NOMO-1 treated with dmso at 0.1 percent for 144 hours (cell line): ENCODE data around the gene ABCB10.
"Not testable (repeated sequence)": the region's sequence is repeated elsewhere in the genome, so short reads cannot be mapped to it uniquely, and the experiment has no call there.

ENCODE experiments used
- DNase-seq: peaks from one replicate; lab custom pipeline; 2025; ENCODE audit not compliant: unreplicated experiment; lab: John Stamatoyannopoulos, UW

The ABCB10 gene

DNA sequence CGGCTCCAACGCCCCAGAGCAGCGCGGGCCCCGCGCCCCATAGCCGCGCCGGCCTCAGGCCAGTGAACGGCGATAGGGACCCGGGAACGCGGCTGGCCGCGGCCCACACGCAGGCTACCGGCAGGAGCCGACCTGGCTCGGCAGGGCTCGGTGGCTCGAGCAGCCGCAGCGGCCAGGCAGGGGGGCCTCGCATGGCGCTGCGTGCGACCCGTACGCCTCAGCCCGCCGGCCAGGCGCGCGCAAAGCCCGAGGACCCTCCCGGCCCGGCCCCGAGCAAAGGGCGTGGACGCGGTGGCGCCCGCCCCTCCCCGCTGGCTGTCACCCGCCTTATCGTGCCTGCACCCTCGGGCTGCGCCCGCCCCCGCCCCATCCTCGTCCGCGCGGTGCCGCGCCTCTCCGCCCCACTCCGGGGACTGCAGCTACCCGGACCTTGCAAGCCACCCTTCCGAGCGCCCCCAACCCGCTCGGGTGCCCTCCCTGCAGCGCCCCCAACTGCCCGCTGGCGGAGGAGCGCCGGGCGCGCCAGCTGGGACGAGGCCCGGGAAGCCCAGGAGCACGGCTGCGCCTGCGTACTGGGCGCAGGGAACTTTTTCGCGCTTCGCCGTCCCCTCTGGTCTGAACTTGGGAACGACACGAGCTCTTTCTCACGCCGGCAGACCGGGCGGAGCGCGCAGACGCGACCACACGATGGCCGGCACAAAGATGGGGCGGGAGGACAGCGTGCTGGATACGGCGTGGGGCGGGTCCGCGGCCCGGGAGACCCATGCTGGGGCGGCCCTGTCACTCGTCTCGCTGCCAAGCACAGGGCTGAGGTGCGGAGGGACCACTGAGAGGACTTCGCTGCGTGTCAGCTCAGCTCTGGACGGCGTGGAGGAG, at the start of gene ABCB10:
Gene ABCB10 (minus strand): TSS at position 248 of the 876 bp plus-strand sequence. CDS start 55 bp downstream, at position 193.
- peak; percentile 97 for DNase-seq

DNA sequence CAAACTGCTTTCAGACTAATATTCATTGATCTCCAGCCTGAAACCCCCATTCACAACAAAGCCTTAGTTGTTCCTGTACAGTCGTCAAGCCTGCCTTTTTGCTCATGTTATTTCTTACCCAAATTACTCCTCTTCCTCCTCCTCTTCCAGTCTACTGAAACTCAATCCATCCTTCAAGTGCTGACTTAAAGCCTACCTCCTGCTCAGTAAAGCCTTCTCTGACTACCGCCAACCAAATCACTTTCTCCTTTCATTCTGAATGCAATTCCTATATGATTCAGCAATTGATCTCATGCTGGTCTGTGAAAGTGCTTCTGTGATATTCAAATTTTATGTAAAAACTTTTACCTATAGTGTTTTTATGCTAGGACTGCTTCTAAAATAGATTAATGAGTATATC, 48.9 kb upstream of the ABCB10 start:
- no peak for DNase-seq

DNA sequence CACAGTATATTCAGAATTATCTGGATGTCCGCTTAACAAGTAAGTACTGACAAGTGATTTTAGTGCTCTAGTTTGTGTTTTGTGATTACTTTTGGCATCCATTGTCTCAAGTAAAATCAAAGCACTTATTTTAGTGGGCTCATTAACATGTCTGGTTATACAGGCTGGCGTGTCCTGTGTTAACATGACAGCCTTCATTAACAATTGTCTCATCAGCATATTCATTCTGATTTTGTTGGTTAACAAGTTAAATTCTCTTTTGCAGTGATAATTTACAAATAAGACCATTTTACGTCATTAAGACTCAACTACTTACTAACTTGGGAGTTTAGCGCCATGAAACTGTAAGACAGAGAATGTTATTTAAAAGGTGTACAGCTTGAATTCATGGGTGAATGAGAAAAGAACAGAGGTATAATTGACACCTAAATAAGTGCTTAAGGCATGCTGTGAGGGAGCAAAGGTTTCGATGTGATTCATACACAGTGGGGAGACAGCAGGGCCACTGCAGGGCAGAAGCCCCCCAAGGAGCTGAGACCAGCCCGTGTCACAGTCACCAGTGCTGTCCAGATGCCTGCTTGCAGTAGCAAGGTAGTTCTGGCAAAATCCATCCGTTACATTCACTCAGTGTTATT, 45.0 kb upstream of the ABCB10 start:
- DNase-seq = no peak

DNA sequence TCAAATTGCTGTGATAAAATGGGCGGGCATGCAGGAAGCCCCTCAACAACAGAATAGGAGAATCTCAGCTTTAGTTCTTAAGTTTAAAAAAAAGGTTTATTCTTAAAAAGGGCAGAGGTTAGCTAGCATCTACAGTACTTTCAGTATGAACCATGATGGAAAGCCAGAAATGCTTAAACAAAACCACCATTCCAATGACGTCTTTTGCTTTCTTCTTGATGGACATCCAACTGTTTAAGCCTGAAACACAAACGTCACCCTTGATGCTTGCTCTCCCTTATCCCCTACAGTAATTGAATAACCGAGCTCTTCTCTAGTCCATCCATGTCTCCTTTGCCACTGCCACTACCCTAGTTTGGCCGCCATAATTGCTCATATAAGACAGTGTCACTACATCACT, 41.7 kb upstream of the ABCB10 start:
- DNase-seq = no peak

DNA sequence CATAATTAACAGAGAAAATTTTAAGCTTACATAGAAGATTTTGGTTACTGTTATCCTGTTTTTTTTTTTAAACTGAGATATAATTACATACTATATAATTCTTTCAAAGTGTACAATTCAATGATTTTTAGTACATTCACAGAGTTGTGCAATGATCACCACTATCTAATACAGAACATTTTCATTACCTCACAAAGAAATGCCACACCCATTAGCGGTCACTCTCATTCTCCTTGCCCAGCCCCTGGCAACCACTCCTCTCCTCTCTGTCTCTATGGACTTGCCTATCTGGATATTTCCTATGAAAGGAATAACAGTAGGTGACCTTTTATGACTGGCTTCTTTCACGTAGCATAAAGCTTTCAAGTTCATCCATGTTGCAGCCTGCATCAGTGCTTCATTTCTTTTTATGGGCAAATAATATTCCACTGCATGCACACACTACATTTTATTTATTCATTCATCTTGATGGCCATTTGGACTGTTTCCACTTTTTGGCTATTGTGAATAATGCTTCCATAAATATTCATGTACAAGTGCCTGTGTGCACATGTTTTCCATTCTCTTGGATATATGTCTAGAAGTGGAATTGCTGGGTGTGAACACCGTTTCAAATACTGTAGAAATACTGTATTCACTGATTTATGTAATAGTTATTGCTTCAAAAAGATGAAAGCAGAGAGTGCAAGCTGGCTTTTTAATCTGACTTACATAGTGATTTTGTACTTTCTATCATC, 40.9 kb upstream of the ABCB10 start:
- DNase-seq = no peak

DNA sequence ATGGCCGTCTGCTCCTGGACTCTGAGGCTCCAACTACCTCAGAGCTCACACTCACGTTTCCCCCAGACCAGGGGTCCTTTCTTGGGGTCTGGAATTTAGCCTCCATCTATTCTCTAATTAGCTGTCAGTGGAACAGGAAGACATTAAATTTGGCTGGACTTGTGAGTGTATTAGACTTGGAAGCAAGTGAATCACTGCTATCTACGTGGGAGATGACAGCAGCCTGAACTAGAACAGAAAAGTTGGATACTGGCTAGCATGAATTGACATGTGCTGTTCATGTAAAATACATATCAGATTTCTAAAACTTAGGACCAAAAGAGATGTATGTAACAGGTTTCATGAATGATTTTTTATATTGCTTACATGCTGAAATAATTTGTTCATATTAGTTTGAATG, 39.4 kb upstream of the ABCB10 start:
- DNase-seq = no peak

DNA sequence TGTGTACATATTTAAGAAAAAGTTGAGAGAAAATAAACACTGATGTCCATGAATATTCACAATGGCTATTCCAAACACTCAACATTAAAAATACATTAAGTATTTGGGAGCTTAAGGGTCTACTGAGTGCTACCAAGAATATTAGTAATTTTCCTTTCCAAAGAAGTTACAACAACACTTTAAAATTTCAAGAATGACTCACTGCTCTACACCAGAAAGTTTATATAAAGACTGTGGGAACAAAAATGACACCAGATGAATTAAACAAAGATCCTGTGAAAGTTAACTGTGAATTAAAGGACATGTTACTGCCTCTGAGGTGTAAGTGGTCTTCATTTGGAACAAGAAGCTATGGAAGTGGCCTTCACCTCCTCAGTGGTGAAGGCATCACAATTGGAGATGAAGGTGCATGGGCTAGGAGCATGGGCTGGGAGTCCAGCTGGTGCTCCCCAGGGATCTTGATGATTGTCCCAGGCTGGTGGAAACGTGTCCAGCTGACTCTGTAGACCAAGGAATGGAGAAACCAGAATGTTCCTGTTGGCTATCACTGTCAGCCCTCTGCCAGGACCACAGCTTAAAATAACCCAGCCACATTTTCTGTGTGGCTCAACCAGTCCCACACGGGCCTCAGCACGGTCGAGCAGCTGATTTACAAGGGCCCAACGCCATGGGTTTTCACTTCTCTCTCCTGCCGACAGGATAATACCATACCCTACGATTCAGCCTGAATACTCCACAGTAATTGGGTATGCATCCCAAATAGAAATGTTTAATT, 38.6 kb upstream of the ABCB10 start:
- DNase-seq = no peak

DNA sequence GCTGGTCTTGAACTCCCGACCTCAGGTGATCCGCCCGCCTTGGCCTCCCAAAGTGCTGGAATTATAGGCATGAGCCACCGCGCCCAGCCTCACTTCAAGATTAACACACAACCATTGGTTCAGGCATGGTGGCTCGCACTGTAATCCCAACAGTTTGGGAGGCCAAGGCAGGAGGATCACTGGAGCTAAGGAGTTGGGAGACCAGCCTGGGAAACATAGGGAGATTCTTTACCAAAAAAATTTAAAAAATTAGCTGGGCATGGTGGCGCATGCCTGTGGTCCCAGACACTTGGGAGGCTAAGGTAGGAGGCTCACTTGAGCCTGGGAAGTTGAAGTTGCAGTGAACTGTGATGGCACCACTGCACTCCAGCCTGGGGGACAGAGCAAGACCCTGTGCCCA, 37.4 kb upstream of the ABCB10 start:
- DNase-seq = not testable (repeated sequence)

DNA sequence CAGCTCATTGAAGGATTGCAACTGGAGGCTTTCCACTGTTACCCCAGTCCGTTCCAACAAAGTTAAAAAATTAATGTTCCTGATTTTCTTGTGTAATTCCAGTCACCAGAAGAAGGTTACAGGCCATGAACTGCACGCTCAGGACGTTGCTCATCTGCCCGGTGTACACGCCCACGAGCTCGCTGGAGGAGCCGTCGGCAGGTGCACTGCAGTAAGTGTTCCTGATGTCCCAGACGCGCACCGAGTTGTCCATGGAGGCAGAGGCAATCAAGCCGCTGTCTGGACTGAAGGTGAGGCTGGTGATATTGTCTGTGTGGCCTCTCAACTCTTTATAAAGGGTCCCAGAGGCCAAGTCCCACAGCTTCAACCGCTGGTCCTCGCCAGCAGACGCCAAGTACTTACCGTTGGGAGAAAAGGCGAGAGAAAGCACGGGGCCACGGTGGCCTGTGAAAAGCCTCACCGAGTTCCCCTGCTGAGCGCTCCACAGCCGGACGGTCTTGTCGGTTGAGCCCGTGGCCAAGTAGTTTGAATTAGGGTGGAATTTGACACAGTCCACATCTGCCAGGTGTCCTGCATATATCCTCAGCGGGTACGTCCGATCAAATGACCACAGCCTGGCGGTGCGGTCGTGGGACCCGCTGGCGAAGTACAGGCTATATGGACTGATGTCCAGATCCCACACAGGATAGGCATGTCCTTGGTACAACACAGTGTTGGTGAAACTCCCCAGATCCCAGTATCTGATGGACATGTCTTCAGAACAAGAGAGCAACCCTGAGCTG, 35.9 kb upstream of the ABCB10 start:
- no peak for DNase-seq

DNA sequence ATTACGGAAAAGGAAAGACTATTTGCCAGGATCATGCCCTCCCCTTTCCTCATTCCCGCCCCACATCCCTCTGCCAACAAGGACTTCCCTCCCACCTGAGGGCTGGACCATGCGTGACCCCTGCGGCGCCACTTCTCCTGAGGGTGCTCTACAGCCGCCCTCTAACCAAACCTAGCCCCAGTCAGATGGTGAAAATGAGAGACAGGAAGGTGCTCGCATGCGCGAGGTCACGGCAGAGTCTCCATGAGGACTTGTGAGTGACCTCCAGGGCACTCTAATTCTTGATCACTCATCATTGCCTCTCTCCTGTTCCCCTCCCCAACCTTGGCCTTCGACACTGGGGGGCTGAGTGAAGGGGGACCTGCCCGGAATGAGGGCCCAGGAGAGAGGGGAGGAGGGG, 35.3 kb upstream of the ABCB10 start:
- DNase-seq = no peak

DNA sequence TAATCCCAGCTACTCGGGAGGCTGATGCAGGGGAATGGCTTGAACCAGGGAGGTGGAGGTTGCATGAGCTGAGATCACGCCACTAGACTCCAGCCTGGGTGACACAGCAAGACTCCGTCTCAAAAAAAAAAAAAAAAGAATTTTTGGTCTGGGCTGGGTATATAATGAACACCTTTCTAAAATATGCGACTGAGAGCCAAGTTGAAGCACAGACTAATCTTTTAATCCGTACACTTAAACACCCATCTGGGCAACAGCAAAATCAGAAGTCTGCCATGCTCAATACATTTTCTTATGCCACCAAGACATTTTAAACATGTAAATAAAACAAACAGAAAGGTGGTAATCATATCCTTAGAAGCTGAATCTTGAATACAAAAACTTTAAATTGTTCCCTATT, 31.6 kb upstream of the ABCB10 start:
- DNase-seq = no peak

DNA sequence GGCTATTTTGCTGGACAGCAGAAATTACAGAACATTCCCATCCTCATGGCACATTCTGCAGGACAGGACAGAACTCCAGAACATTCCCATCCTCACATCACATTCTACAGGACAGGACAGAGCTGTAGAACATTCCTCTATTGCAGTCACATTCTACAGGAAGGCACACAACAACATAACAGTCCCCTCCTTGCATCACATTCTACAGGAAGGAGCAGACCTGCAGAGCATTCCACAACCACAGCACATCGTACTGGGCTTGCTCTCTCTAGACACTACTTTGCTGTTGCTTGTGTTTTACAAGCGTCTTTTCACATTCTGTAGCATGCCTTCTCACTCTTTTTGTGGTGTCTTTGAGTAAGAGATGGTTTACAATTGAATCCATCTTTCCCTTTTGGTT, 26.8 kb upstream of the ABCB10 start:
- no peak for DNase-seq

DNA sequence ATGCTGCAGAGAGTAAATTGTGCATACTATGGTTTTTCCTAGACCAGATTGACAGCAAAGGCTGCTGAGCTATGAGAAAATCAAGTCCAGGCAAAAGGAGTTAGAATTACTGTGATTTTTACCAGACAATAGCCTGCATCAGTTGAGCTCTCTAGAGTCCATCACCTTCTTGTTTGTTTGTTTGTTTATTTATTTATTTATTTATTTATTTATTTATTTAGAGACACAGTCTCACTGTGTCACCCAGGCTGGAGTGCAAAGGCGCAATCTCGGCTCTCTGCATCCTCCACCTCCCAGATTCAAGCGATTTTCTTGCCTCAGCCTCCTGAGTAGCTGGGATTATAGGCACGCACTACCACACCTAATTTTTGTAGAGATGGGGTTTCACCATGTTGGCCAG, 24.2 kb upstream of the ABCB10 start:
- no peak for DNase-seq

DNA sequence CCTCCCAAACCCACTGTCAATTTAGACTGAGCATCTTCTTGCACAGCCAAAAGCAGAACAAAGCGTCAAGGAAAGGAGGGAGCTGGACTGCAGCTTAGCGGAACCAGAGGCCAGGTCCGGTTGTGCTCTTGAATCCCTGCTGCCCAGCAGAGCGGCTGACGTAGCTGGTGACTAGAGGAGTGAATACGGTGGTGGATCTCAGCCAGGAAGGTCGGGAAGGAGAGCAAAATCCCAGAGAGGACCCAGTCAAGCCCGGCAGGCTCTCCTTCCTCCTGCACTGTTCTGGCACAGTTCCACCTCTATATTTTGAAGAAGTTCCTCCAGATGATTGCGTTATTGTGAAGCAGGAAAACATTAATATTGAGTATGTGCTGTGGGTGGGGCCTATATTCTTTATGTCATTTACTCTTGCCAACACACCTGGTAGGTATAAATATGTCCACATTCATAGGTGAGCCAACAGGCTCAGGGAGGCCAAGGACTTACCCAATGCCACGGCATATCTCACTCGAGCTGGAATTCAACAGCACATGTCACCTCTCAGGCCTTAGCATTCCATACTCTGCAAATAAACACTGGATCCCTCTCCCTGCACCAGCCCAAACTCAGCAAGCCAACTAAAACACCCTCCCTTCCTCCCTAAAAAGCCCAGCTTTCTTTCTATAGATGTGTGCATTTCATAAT, 23.6 kb upstream of the ABCB10 start:
- peak; percentile 28 for DNase-seq

DNA sequence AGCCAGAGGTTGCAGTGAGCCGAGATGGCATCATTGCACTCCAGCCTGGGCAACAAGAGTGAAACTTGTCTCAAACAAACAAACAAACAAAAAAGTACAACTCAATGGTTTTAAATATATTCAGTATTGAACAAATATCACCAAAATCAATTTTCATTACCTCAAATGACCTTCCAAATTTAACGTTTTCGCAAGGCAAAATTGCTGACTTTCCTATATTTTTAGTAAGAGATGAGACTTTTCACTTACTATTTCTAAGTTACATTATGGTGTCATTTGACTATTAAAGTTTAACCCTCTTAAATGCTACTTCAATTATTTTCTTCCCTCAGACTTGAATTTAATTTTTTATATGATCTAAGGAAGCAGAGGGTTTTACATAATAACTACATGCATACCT, 23.0 kb upstream of the ABCB10 start:
- DNase-seq = no peak

DNA sequence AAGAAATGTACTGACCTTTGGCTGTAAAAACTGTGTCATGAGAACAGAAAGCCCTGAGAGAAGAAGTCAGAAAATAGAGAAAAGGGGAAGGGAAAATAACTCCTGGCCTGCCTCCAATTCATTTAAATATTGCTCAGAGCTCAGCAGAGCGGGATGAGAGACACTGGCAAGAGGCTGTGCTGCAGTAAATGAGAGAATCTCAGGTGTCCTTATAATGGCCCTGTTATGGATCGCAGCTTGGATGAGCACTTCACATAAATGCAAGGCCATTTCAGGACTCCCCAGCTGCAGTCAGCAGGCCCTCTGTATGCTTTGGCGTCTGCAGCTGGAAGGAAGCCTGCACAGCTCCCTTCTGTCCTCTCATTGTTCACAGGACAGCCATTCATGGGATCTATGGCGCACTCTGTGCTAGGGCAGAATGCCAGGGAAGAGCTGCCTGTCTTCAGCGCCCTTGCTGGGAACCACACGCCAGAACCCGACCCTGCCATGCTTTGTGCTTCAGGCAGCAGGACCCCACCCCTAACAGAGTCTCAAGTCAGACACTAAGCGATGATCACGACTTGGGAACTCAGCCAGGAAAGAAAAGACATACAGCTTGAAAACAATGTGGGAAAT, 20.7 kb upstream of the ABCB10 start:
- DNase-seq = peak; percentile 32

DNA sequence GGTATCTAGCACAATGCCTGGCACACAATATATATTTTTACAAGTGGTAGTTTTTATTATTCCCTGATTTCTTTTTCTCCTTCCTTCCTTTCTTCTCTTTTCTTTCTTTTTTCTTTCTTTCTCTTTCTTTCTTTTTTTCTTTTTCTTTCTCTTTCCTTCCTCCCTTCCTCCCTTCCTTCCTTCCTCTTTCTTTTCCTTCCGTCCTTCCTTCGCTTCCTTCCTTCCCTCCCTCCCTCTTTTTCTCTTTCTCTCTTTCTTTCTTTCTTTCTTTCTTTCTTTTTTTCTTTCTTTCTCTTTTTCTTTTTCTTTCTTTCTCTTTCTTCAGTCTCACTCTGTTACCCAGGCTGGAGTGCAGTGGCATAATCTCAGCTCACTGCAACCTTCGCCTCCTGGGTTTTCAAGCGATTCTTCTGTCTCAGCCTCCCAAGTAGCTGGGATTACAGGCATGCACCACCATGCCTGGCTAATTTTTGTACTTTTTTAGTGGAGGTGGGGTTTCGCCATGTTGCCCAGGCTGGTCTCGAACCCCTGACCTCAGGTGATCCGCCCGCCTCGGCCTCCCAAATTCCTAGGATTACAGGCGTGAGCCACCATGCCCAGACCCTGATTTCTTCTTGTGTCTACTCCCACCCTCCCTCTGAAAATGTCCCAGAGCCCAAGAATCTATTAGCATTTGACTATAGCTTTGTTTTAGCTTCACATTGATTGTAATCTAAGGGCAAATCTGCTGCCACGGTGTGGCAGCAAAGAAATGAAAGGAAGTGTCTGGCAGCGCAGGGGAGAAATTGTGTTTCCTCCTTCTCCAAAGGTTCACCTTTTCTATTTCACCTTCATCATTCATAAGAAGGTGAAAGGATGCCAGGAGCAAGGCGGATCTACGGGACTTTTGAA, 19.9 kb upstream of the ABCB10 start:
- DNase-seq = no peak

DNA sequence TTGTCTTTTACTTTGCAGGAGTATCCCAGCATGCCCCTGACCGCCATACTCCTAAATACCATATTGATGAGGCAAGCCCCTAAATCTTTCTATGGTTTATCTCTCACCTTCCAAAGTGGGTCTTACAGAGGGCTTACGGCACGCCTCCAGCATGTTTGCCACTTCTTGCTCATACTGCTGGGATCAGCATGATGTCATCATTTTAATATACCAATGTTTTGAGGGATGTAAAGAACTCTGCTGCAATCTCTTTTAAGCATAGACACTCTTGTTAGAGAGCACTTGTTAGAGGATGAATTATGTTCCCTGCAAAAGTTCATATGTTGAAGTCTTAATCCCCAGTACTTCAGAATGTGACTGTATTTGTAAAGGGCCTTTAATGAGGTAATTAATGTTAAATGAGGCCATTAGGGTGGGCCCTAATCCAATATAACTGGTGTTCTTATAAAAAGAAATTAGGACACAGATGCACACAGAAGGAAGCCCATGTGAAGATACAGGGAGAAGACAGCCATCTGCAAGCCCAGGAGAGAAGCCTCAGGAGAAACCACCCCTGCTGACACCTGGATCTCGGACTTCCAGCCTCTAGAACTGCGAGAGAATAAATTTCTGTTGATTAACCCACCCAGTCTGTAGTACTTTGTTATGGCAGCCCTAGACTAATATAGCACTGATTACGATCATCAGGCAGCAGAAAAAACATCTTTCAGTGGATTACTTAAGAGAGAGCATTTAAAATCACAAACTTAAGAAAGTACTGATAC, 16.4 kb upstream of the ABCB10 start:
- no peak for DNase-seq
